Mammary epithelial cell (primary cell): ENCODE results near the gene PSD2.

Source experiments
- CTCF ChIP-seq, 2 donors: IDR thresholded peaks in 1 of 2; conservative IDR thresholded peaks in 1 of 2; 2 replicates each; pipeline ENCODE4 v1.5.1; 2011 to 2012; ENCODE audit warnings: inconsistent platforms in 2 of 2, low read length in 2 of 2, mild to moderate bottlenecking in 2 of 2, control low read depth in 1 of 2, low read depth in 1 of 2; ENCODE audit not compliant: insufficient read depth in 1 of 2; ENCODE audit errors: extremely low read depth in 1 of 2
- EZH2 ChIP-seq: IDR thresholded peaks from 2 replicates; pipeline ENCODE4 v1.6.1; 2012; ENCODE audit warnings: low read length, inconsistent platforms, borderline replicate concordance

- TF ChIP-seq CTCF (conservative IDR thresholded peaks at IDR 0.05 in 1 of 2, IDR thresholded peaks at IDR 0.05 in 1 of 2; ENCODE audit: extremely low read depth in 1 of 2, insufficient read depth in 1 of 2, low read depth in 1 of 2, low read length in 2 of 2) (no peak), EZH2 (no peak)
Measured at GRCh38 chr5:139787257-139787567, 8.4 kb upstream of the PSD2 start.
